SK-N-SH treated with all-trans-retinoic acid at 6 μM for 48 hours (cell line): ENCODE measurements around the gene CRTC3.

Experiments
- ATAC-seq: fragments of 200-7000 bp; cut with Tn5 transposase; 3 replicates; pipeline ENCODE4 v1.9.1; 2020; ENCODE audit warnings: mild to moderate bottlenecking, moderate library complexity
- ARNTL ChIP-seq: fragments of 450-650 bp; formaldehyde crosslinking; IDR thresholded peaks from 2 replicates; pipeline ENCODE4 v1.5.0; 2020; ENCODE audit warnings: low read depth, mild to moderate bottlenecking, moderate library complexity, borderline replicate concordance
- BACH2 ChIP-seq: fragments of 250-450 bp; sonication (Bioruptor Pico); IDR thresholded peaks from 2 replicates; pipeline ENCODE4 v1.9.0; 2021; ENCODE audit warnings: mild to moderate bottlenecking, borderline replicate concordance
- CSDC2 ChIP-seq: fragments of 250-450 bp; sonication (Bioruptor Pico); IDR thresholded peaks from 2 replicates; pipeline ENCODE4 v1.5.0; 2020; ENCODE audit warnings: mild to moderate bottlenecking, moderate library complexity
- ESRRG ChIP-seq: fragments of 250-450 bp; sonication (Bioruptor Pico); IDR thresholded peaks from 2 replicates; pipeline ENCODE4 v1.6.1; 2021; ENCODE audit warnings: mild to moderate bottlenecking
- GLIS3 ChIP-seq: fragments of 250-450 bp; sonication (Bioruptor Pico); IDR thresholded peaks from 2 replicates; pipeline ENCODE4 v1.5.0; 2020; ENCODE audit warnings: mild to moderate bottlenecking, moderate library complexity
- ISL1 ChIP-seq: fragments of 250-450 bp; sonication (Bioruptor Pico); IDR thresholded peaks from 2 replicates; pipeline ENCODE4 v2.1.2; 2022; ENCODE audit warnings: mild to moderate bottlenecking, moderate library complexity
- PATZ1 ChIP-seq: fragments of 250-450 bp; sonication (Bioruptor Pico); IDR thresholded peaks from 2 replicates; pipeline ENCODE4 v1.8.0; 2020; ENCODE audit warnings: mild to moderate bottlenecking, moderate library complexity, borderline replicate concordance
- POU6F1 ChIP-seq: fragments of 250-450 bp; sonication (Bioruptor Pico); IDR thresholded peaks from 2 replicates; pipeline ENCODE4 v1.8.0; 2021; ENCODE audit warnings: low read depth, mild to moderate bottlenecking, moderate library complexity, borderline replicate concordance
- PPARA ChIP-seq: fragments of 250-450 bp; sonication (Bioruptor Pico); IDR thresholded peaks from 2 replicates; pipeline ENCODE4 v1.5.0; 2020; ENCODE audit warnings: mild to moderate bottlenecking, borderline replicate concordance
- RARB ChIP-seq: fragments of 250-450 bp; sonication (Bioruptor Pico); IDR thresholded peaks from 2 replicates; pipeline ENCODE4 v1.8.0; 2021; ENCODE audit warnings: mild to moderate bottlenecking, moderate library complexity
- SNAI2 ChIP-seq: fragments of 250-450 bp; sonication (Bioruptor Pico); IDR thresholded peaks from 2 replicates; pipeline ENCODE4 v1.5.0; 2020; ENCODE audit warnings: mild to moderate bottlenecking, moderate library complexity
- TCF4 ChIP-seq: fragments of 250-450 bp; sonication (Bioruptor Pico); IDR thresholded peaks from 2 replicates; pipeline ENCODE4 v1.8.0; 2021; ENCODE audit warnings: mild to moderate bottlenecking, moderate library complexity, borderline replicate concordance
- TSHZ2 ChIP-seq: fragments of 250-450 bp; sonication (Bioruptor Pico); IDR thresholded peaks from 2 replicates; pipeline ENCODE4 v1.5.0; 2020; ENCODE audit warnings: mild to moderate bottlenecking, moderate library complexity
- ZC3H10 ChIP-seq: fragments of 250-450 bp; sonication (Bioruptor Pico); IDR thresholded peaks from 2 replicates; pipeline ENCODE4 v1.5.1; 2021; ENCODE audit warnings: mild to moderate bottlenecking, moderate library complexity
- ZFP3 ChIP-seq: fragments of 250-450 bp; sonication (Bioruptor Pico); IDR thresholded peaks from 2 replicates; pipeline ENCODE4 v1.5.0; 2020; ENCODE audit warnings: mild to moderate bottlenecking, moderate library complexity
- ZFP30 ChIP-seq: fragments of 450-650 bp; formaldehyde crosslinking; IDR thresholded peaks from 2 replicates; pipeline ENCODE4 v1.5.0; 2022; ENCODE audit warnings: mild to moderate bottlenecking, moderate library complexity
- ZNF565 ChIP-seq: fragments of 450-650 bp; formaldehyde crosslinking; conservative IDR thresholded peaks from 2 replicates; pipeline ENCODE4 v1.5.0; 2020; ENCODE audit warnings: low read depth, mild to moderate bottlenecking, moderate library complexity
- ZNF70 ChIP-seq: fragments of 450-650 bp; formaldehyde crosslinking; IDR thresholded peaks from 2 replicates; pipeline ENCODE4 v1.5.0; 2020; ENCODE audit warnings: mild to moderate bottlenecking, moderate library complexity
- ZNF8 ChIP-seq: fragments of 450-650 bp; formaldehyde crosslinking; IDR thresholded peaks from 2 replicates; pipeline ENCODE4 v1.5.0; 2020; ENCODE audit warnings: mild to moderate bottlenecking, moderate library complexity
- TF ChIP-seq, protein P1 (sequence below): fragments of 250-450 bp; sonication (Bioruptor Pico); IDR thresholded peaks from 2 replicates; pipeline ENCODE4 v1.5.1; 2020; ENCODE audit warnings: low read depth, mild to moderate bottlenecking, moderate library complexity

Gene CRTC3

GRCh38 chr15:90599644-90600043 lies 69.9 kb downstream of the CRTC3 start (continued):
- TF ChIP-seq TSHZ2 (CRISPR knock-in tag) (no peak), POU6F1 (CRISPR knock-in tag) (no peak)
- TF ChIP-seq, protein P1, sequence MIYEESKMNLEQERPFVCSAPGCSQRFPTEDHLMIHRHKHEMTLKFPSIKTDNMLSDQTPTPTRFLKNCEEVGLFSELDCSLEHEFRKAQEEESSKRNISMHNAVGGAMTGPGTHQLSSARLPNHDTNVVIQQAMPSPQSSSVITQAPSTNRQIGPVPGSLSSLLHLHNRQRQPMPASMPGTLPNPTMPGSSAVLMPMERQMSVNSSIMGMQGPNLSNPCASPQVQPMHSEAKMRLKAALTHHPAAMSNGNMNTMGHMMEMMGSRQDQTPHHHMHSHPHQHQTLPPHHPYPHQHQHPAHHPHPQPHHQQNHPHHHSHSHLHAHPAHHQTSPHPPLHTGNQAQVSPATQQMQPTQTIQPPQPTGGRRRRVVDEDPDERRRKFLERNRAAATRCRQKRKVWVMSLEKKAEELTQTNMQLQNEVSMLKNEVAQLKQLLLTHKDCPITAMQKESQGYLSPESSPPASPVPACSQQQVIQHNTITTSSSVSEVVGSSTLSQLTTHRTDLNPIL (CRISPR knock-in tag) = no peak

DNA sequence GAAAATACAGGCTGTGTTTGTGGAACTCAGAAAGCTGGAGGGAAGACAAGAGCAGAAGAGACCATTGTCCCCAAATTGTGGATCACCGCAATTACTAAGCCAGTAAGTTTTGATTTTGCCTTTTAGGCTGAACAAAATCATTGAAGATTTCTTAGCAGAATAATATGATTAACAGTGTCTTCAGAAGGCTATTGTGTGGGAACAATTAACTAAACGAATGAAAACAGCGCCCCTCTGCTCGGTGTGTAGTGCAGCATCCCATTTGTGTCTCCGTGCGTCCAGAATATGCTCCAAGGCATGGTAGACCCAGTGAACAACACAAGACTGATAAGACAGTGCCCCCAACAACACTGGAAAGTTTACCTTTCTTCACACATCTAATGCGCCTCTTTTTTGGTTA lies 71.2 kb downstream of the CRTC3 start:
- TF ChIP-seq BACH2 = no peak
- TF ChIP-seq POU6F1 (CRISPR knock-in tag) = no peak
- TF ChIP-seq ZC3H10 (CRISPR knock-in tag) = no peak
- TF ChIP-seq ZFP30 (CRISPR knock-in tag) = no peak
- TF ChIP-seq PPARA (CRISPR knock-in tag) = no peak
- no peak for TF ChIP-seq ZNF8 (CRISPR knock-in tag)
- no peak for TF ChIP-seq PATZ1 (CRISPR knock-in tag)
- no peak for TF ChIP-seq ISL1 (CRISPR knock-in tag)
- TF ChIP-seq ZNF70 (CRISPR knock-in tag) = no peak
- TF ChIP-seq SNAI2 (CRISPR knock-in tag) = no peak
- no peak for TF ChIP-seq ZFP3 (CRISPR knock-in tag)
- TF ChIP-seq TSHZ2 (CRISPR knock-in tag) = no peak
- ATAC-seq = no peak

DNA sequence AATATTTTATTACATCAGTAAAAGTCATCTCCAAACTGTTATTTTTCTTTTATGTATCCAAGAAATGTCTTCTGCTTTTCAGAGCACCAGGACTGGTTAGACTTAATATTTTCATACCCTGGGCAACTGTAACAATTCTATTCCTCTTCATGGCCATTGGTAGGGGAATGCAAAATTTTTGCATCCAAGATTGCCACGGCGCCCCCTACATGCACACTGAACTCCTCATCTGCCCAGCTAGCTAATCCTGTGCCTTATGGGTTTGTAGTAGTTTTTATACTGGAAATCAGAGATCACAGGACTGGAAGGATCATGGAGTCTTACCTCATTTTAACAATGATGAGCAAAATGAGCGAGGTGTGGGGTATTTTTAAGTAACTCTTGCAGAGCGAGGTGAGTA lies 74.2 kb downstream of the CRTC3 start:
- ATAC-seq = peak; percentile 83
- TF ChIP-seq BACH2 (no peak), CSDC2 (CRISPR knock-in tag) (no peak), ZFP30 (CRISPR knock-in tag) (no peak), SNAI2 (CRISPR knock-in tag) (no peak), ZNF8 (CRISPR knock-in tag) (no peak), RARB (CRISPR knock-in tag) (no peak)

DNA sequence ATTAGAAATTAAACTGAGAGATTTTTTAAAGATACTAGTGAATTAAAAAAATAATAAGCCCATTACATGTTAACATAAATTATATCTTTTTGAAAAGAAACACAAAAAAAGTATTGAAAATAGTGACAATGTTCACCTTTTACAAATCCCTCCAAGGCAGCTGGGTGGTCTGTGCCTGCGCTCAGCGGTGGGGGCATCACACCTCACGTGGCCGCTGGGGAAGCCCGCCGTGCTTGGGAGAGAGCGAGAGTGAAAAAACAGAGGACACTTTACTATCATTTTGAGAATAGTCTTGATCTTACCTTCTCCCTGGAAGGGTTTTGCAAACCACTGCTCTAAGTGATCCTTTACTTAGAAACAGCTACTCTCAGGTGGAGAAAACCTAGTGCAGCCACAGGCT lies 76.9 kb downstream of the CRTC3 start:
- ATAC-seq = no peak
- TF ChIP-seq TCF4 (CRISPR knock-in tag) (no peak), ZC3H10 (CRISPR knock-in tag) (no peak), CSDC2 (CRISPR knock-in tag) (no peak), ARNTL (CRISPR knock-in tag) (no peak), GLIS3 (no peak), SNAI2 (CRISPR knock-in tag) (no peak), PATZ1 (CRISPR knock-in tag) (no peak), ESRRG (CRISPR knock-in tag) (no peak), ZFP3 (CRISPR knock-in tag) (no peak), RARB (CRISPR knock-in tag) (no peak), ZNF565 (CRISPR knock-in tag) (no peak)
- TF ChIP-seq, protein P1 (CRISPR knock-in tag) = no peak
